ENCODE results near the gene RNF169. TPM values are rescaled to one million over a fixed set of nuclear protein-coding genes. Genes with fewer than 3 reads are reported as not detected.

Gene RNF169
- total and polyA plus RNA-seq, 2 of the 13 experiments (the other 11 are each of a cell fraction or from before 2014, with no cell fraction given) = 5.3 to 14.2 TPM

DNA sequence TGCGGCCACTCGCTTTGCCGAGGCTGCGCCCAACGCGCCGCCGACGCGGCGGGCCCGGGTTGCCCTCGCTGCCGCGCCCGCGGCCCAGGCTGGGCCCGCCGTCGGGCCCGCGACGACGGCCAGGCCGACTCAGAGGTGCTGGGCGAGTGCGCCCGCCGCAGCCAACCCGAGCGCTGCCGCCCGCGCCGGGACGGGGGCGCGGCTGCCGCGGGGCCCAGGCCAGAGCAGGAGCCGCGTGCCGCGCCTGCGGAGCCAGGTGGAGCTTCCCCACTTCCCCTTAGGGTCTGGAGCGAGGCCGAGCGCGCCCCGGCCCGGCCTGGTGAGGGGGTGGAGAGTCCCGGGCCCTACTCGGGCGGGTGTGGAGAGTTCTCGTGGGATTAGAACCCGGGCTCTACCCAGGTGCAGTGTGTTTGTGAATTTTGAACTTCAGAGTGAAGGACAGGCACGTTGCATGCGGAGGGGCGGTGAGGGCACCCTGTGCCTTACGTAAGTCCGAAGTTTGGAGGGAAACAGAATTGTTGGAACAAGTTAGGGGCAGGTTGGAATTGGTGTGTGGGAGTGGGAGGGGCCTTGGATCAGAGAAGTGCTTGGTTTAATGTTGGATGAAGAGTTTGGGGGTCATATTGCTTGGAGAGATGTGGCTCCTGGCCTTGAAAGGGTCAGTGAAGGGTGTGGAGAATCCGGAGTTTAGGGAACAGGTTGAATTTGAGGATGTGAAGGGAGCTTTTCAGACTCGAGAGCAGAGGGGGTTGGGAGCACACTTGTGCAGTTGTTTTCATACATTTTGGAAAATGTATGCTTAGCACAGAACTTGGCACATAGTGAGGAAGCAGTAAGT, 697 bp downstream of the RNF169 start (continued):
- TF ChIP-seq, protein P1, sequence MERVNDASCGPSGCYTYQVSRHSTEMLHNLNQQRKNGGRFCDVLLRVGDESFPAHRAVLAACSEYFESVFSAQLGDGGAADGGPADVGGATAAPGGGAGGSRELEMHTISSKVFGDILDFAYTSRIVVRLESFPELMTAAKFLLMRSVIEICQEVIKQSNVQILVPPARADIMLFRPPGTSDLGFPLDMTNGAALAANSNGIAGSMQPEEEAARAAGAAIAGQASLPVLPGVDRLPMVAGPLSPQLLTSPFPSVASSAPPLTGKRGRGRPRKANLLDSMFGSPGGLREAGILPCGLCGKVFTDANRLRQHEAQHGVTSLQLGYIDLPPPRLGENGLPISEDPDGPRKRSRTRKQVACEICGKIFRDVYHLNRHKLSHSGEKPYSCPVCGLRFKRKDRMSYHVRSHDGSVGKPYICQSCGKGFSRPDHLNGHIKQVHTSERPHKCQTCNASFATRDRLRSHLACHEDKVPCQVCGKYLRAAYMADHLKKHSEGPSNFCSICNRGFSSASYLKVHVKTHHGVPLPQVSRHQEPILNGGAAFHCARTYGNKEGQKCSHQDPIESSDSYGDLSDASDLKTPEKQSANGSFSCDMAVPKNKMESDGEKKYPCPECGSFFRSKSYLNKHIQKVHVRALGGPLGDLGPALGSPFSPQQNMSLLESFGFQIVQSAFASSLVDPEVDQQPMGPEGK (CRISPR knock-in tag; IDR thresholded peaks at IDR 0.05) = peak; percentile 82
- TF ChIP-seq RBAK (CRISPR knock-in tag; IDR thresholded peaks at IDR 0.05) (no peak), ZNF451 (CRISPR knock-in tag; IDR thresholded peaks at IDR 0.05) (0 out of 2 replicates have a peak, but pooled peaks have one; percentile 48), ZNF432 (CRISPR knock-in tag; IDR thresholded peaks at IDR 0.05; ENCODE audit: borderline replicate concordance) (no peak), TCF12 (IDR thresholded peaks at IDR 0.05) (no peak), TCF12 (CRISPR knock-in tag; IDR thresholded peaks at IDR 0.05) (peak; percentile 55; the same call in 1 of the 2 replicates), ATM (IDR thresholded peaks at IDR 0.05; ENCODE audit: borderline replicate concordance) (no peak), TOPORS (CRISPR knock-in tag; IDR thresholded peaks at IDR 0.05) (peak; percentile 58; the same call in 1 of the 2 replicates), KDM5A (IDR thresholded peaks at IDR 0.05; ENCODE audit: borderline replicate concordance, low read length) (no peak), ZNF234 (CRISPR knock-in tag; conservative IDR thresholded peaks at IDR 0.05) (0 out of 2 replicates have a peak, but pooled peaks have one; percentile 11), ESRRA (CRISPR knock-in tag; IDR thresholded peaks at IDR 0.05; ENCODE audit: low read depth) (peak; percentile 35; the same call in 1 of the 2 replicates), ZNF782 (CRISPR knock-in tag; IDR thresholded peaks at IDR 0.05; ENCODE audit: borderline replicate concordance) (0 out of 2 replicates have a peak, but pooled peaks have one; percentile 28), HOXA7 (CRISPR knock-in tag; IDR thresholded peaks at IDR 0.05) (peak; percentile 84; the same call in 1 of the 2 replicates), FIP1L1 (IDR thresholded peaks at IDR 0.05; ENCODE audit: borderline replicate concordance, insufficient read depth, low read depth, low read length) (no peak), REPIN1 (CRISPR knock-in tag; IDR thresholded peaks at IDR 0.05; ENCODE audit: borderline replicate concordance, low read depth) (peak; percentile 42; the same call in 1 of the 2 replicates), POLR2AphosphoS5 (IDR thresholded peaks at IDR 0.05; ENCODE audit: low read depth, low read length) (peak; percentile 65), POGZ (CRISPR knock-in tag; IDR thresholded peaks at IDR 0.05) (no peak; the same call in 1 of the 2 replicates), SOX6 (IDR thresholded peaks at IDR 0.05) (no peak), SOX6 (CRISPR knock-in tag; IDR thresholded peaks at IDR 0.05) (peak; percentile 50)
- TF ChIP-seq, protein P2, sequence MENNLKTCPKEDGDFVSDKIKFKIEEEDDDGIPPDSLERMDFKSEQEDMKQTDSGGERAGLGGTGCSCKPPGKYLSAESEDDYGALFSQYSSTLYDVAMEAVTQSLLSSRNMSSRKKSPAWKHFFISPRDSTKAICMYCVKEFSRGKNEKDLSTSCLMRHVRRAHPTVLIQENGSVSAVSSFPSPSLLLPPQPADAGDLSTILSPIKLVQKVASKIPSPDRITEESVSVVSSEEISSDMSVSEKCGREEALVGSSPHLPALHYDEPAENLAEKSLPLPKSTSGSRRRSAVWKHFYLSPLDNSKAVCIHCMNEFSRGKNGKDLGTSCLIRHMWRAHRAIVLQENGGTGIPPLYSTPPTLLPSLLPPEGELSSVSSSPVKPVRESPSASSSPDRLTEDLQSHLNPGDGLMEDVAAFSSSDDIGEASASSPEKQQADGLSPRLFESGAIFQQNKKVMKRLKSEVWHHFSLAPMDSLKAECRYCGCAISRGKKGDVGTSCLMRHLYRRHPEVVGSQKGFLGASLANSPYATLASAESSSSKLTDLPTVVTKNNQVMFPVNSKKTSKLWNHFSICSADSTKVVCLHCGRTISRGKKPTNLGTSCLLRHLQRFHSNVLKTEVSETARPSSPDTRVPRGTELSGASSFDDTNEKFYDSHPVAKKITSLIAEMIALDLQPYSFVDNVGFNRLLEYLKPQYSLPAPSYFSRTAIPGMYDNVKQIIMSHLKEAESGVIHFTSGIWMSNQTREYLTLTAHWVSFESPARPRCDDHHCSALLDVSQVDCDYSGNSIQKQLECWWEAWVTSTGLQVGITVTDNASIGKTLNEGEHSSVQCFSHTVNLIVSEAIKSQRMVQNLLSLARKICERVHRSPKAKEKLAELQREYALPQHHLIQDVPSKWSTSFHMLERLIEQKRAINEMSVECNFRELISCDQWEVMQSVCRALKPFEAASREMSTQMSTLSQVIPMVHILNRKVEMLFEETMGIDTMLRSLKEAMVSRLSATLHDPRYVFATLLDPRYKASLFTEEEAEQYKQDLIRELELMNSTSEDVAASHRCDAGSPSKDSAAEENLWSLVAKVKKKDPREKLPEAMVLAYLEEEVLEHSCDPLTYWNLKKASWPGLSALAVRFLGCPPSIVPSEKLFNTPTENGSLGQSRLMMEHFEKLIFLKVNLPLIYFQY (CRISPR knock-in tag; IDR thresholded peaks at IDR 0.05; ENCODE audit: borderline replicate concordance) = peak; percentile 41
- TF ChIP-seq, protein P3, sequence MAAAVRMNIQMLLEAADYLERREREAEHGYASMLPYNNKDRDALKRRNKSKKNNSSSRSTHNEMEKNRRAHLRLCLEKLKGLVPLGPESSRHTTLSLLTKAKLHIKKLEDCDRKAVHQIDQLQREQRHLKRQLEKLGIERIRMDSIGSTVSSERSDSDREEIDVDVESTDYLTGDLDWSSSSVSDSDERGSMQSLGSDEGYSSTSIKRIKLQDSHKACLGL (CRISPR knock-in tag; IDR thresholded peaks at IDR 0.05) = peak; percentile 58; the same call in 1 of the 2 replicates
- TF ChIP-seq, protein P4, sequence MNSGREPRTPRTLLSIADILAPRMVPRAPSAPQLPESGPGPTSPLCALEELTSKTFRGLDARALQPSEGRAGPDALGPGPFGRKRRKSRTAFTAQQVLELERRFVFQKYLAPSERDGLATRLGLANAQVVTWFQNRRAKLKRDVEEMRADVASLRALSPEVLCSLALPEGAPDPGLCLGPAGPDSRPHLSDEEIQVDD (CRISPR knock-in tag; IDR thresholded peaks at IDR 0.05; ENCODE audit: borderline replicate concordance) = peak; percentile 61; the same call in 1 of the 2 replicates

All from HepG2 (cell line).